ENCODE data around the gene KIRREL3.
"Not testable (repeated sequence)": the region's sequence is repeated elsewhere in the genome, so short reads cannot be mapped to it uniquely, and the experiment has no call there.

The KIRREL3 gene

GRCh38 chr11:126952533-126952932, 48.0 kb downstream of the KIRREL3 start:
- DNase-seq (ENCODE audit: low read depth) = not testable (repeated sequence)

- no peak for DNase-seq (ENCODE audit: low read depth)
Measured at GRCh38 chr11:126951465-126951864, 49.1 kb downstream of the KIRREL3 start.

- DNase-seq (ENCODE audit: low read depth) = no peak
Measured at GRCh38 chr11:126949066-126949891, 51.3 kb downstream of the KIRREL3 start.

- no peak for DNase-seq (ENCODE audit: low read depth)
Measured at GRCh38 chr11:126948563-126948962, 52.0 kb downstream of the KIRREL3 start.

GRCh38 chr11:126945319-126945718, 55.3 kb downstream of the KIRREL3 start:
- DNase-seq (ENCODE audit: low read depth) = no peak

- no peak for DNase-seq (ENCODE audit: low read depth)
Measured at GRCh38 chr11:126943316-126943715, 57.3 kb downstream of the KIRREL3 start.

- no peak for DNase-seq (ENCODE audit: low read depth)
Measured at GRCh38 chr11:126942146-126942545, 58.4 kb downstream of the KIRREL3 start.

GRCh38 chr11:126939552-126939951, 61.0 kb downstream of the KIRREL3 start:
- DNase-seq (ENCODE audit: low read depth) = no peak

GRCh38 chr11:126938718-126939117, 61.9 kb downstream of the KIRREL3 start:
- DNase-seq (ENCODE audit: low read depth) = no peak

- no peak for DNase-seq (ENCODE audit: low read depth)
Measured at GRCh38 chr11:126930091-126930841, 70.3 kb downstream of the KIRREL3 start.

GRCh38 chr11:126929179-126930061, 71.2 kb downstream of the KIRREL3 start:
- DNase-seq (ENCODE audit: low read depth) = no peak

- no peak for DNase-seq (ENCODE audit: low read depth)
Measured at GRCh38 chr11:126927623-126928022, 72.9 kb downstream of the KIRREL3 start.

- DNase-seq (ENCODE audit: low read depth) = no peak
Measured at GRCh38 chr11:126926376-126926791, 74.2 kb downstream of the KIRREL3 start.

- no peak for DNase-seq (ENCODE audit: low read depth)
Measured at GRCh38 chr11:126925321-126926093, 75.1 kb downstream of the KIRREL3 start.

GRCh38 chr11:126924376-126925040, 76.1 kb downstream of the KIRREL3 start:
- DNase-seq (ENCODE audit: low read depth) = no peak

- DNase-seq (ENCODE audit: low read depth) = no peak
Measured at GRCh38 chr11:126920833-126921232, 79.7 kb downstream of the KIRREL3 start.

GRCh38 chr11:126919147-126919823, 81.3 kb downstream of the KIRREL3 start:
- DNase-seq (ENCODE audit: low read depth) = no peak

GRCh38 chr11:126918556-126918955, 82.0 kb downstream of the KIRREL3 start:
- DNase-seq (ENCODE audit: low read depth) = no peak

- no peak for DNase-seq (ENCODE audit: low read depth)
Measured at GRCh38 chr11:126917531-126918204, 82.9 kb downstream of the KIRREL3 start.

- no peak for DNase-seq (ENCODE audit: low read depth)
Measured at GRCh38 chr11:126915430-126915829, 85.1 kb downstream of the KIRREL3 start.

Measured in activated T-helper 1 cell treated with Interleukin-2 at 50 U/mL for 16 hours (primary cell).